Left lung (tissue), 10 donors: Measurements from ENCODE around the gene BRINP3. TPM values are rescaled to one million over a fixed set of nuclear protein-coding genes. Genes with fewer than 3 reads are reported as not detected.

Experiments used
- ATAC-seq: fragments of 200-7000 bp; cut with Tn5 transposase; one replicate; pipeline ENCODE4 v1.9.1; 2020; ENCODE audit warnings: moderate library complexity
- DNase-seq, 4 donors: peaks; one replicate each; pipeline ENCODE4 v3.0.0-alpha.2; 2013 to 2020
- H3K27ac ChIP-seq, 2 donors: fragments of 200-600 bp; sonication (generic) in 1 of 2; one replicate each; pipeline versions ENCODE4 v1.5.0 to v1.8.0; 2020 to 2021
- H3K27me3 ChIP-seq, 2 donors: fragments of 200-600 bp; sonication (generic) in 1 of 2; one replicate each; pipeline versions ENCODE4 v1.5.0 to v1.8.0; 2020 to 2021
- H3K36me3 ChIP-seq, 2 donors: fragments of 200-600 bp; sonication (generic) in 1 of 2; one replicate each; pipeline versions ENCODE4 v1.5.0 to v1.8.0; 2020 to 2021
- H3K4me1 ChIP-seq, 2 donors: fragments of 200-600 bp; one replicate each; pipeline ENCODE4 v1.8.0; 2021
- H3K4me3 ChIP-seq, 2 donors: fragments of 200-600 bp; sonication (generic) in 1 of 2; one replicate each; pipeline versions ENCODE4 v1.5.0 to v1.8.0; 2020 to 2021; ENCODE audit warnings: mild to moderate bottlenecking in 1 of 2
- H3K9me3 ChIP-seq, 2 donors: fragments of 200-600 bp; sonication (generic) in 1 of 2; one replicate each; pipeline versions ENCODE4 v1.5.0 to v1.8.0; 2020 to 2021
- intact Hi-C, 2 donors: fragments of 100-400 bp; cut with DNase I; formaldehyde crosslinking; loops; one replicate each; pipeline versions ENCODE4 v1.11.2 to v1.14.2; 2022
- polyA plus RNA-seq, 6 donors: library from polyadenylated mRNA; unstranded; fragments of 120-200 nt; gene quantifications; one replicate each; pipeline ENCODE4 v1.2.1, GENCODE V29; 2013; ENCODE audit not compliant: insufficient read length in 6 of 6
- total RNA-seq, 2 donors: library from RNA; stranded (reverse); fragmentation: NEBNext Ultra II Directional; extraction: Animal tissue kit (Norgen Biotek cat#: 25700); gene quantifications; one replicate each; pipeline ENCODE4 v1.2.1, GENCODE V29; 2021
- TF ChIP-seq, protein P1 (sequence below), 2 donors: fragments of 200-600 bp; sonication (generic) in 1 of 2; IDR thresholded peaks; one replicate each; pipeline versions ENCODE4 v1.5.0 to v1.8.0; 2021; ENCODE audit warnings: antibody characterized with exemption in 2 of 2
- donor health status: DM: no; HTN: yes; CAD: no.
- donor health status: DM: no; HTN: no; CAD: no.

Gene BRINP3
- total and polyA plus RNA-seq, 8 donors: 0.47 to 18.1 (median 10.5) TPM

- TF ChIP-seq, protein P1, sequence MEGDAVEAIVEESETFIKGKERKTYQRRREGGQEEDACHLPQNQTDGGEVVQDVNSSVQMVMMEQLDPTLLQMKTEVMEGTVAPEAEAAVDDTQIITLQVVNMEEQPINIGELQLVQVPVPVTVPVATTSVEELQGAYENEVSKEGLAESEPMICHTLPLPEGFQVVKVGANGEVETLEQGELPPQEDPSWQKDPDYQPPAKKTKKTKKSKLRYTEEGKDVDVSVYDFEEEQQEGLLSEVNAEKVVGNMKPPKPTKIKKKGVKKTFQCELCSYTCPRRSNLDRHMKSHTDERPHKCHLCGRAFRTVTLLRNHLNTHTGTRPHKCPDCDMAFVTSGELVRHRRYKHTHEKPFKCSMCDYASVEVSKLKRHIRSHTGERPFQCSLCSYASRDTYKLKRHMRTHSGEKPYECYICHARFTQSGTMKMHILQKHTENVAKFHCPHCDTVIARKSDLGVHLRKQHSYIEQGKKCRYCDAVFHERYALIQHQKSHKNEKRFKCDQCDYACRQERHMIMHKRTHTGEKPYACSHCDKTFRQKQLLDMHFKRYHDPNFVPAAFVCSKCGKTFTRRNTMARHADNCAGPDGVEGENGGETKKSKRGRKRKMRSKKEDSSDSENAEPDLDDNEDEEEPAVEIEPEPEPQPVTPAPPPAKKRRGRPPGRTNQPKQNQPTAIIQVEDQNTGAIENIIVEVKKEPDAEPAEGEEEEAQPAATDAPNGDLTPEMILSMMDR (IDR thresholded peaks at IDR 0.05): no peak
- DNase-seq (peak in 1 of 4 donors; percentile 44), ATAC-seq (peak; percentile 10)
- Histone ChIP-seq H3K27ac (no peak overlapping the region), H3K36me3 (no peaks in the 10 kb centered on the region), H3K27me3 (peaks cover 17 to 65% of the 10 kb centered on the region in 2 donors), H3K4me3 (peak overlapping the region in 1 of 2 donors; percentile 14), H3K4me1 (no peaks in the 10 kb centered on the region), H3K9me3 (no peaks in the 10 kb centered on the region)
- intact Hi-C loops: no loop called here
Measured at GRCh38 chr1:190479050-190479397, 1.4 kb upstream of the BRINP3 start.

DNA sequence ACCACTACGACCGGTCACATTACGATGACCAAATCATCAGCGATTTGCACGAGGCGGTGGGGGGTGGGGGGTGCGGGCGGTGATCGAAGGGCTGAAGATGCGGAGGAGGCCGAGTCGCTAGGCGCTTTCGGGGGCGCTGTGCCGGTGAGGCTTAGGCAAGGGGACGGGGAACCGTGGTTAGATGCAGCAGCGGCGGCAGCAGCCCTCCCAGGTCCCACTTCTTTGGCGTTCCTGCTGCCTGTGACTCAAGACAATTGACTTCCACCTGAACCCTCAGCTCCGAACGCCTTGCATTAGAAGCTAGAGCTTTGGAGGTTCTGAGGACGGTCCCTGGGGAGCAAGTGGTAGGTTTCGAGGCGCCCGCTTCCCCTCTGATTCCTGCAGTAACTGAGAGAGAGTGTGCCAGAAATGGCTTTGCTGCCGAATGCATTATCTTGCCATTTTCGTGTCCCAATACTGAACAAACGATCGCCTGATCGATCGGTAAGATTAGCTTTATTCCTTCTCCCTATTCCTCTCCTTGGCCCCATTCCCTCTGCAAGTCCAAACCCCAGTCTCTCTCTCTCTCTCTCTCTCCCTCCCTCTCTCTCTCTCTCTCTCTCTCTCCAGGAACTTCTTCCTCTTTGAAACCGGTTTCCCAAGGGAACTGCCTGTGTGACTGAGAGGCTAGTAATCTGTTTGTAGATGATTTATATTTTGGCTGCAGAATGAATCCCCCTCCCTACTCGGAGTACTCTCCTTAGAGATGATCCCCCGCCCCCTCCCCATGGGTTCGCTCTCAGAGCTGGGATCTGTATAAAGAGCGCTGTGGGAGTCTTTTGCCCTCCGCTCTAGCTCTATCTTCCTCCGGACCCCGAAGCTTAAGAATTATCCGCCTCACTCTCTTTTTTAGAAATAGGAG is 735 bp upstream of the BRINP3 start:
- ATAC-seq: peak; percentile 70
- Histone ChIP-seq H3K9me3 (no peaks in the 10 kb centered on the region), H3K36me3 (no peaks in the 10 kb centered on the region), H3K27ac (no peak overlapping the region), H3K4me3 (peak overlapping the region in 1 of 2 donors; percentile 14), H3K4me1 (no peaks in the 10 kb centered on the region), H3K27me3 (peaks cover 17 to 65% of the 10 kb centered on the region in 2 donors)
- intact Hi-C loops: no loop called here
- peak in 2 of 4 donors; percentile 51 to 59 for DNase-seq
- TF ChIP-seq, protein P1 (IDR thresholded peaks at IDR 0.05): no peak

- Histone ChIP-seq H3K27ac (no peak overlapping the region), H3K36me3 (no peaks in the 10 kb centered on the region), H3K27me3 (peaks cover 17 to 65% of the 10 kb centered on the region in 2 donors), H3K4me1 (no peaks in the 10 kb centered on the region), H3K9me3 (no peaks in the 10 kb centered on the region), H3K4me3 (no peak overlapping the region)
- TF ChIP-seq, protein P1 (IDR thresholded peaks at IDR 0.05): no peak
- DNase-seq: no peak
- no peak for ATAC-seq
- intact Hi-C loops: no loop called here
Measured at GRCh38 chr1:190476806-190477205, 858 bp downstream of the BRINP3 start.

- H3K27me3 ChIP-seq: peaks cover 17 to 65% of the 10 kb centered on the region in 2 donors
- TF ChIP-seq, protein P1 (IDR thresholded peaks at IDR 0.05): no peak
- no peak for ATAC-seq
- H3K9me3 ChIP-seq: no peaks in the 10 kb centered on the region
- DNase-seq: no peak
- no peaks in the 10 kb centered on the region for H3K36me3 ChIP-seq
- intact Hi-C loops: no loop called here
- no peaks in the 10 kb centered on the region for H3K4me1 ChIP-seq
- H3K4me3 ChIP-seq: no peak overlapping the region
- no peak overlapping the region for H3K27ac ChIP-seq
Measured at GRCh38 chr1:190476321-190476720, 1.3 kb downstream of the BRINP3 start.

GRCh38 chr1:190475421-190476141 is 2.1 kb downstream of the BRINP3 start:
- no peaks in the 10 kb centered on the region for H3K36me3 ChIP-seq
- DNase-seq (peak in 3 of 4 donors; percentile 38 to 50 (median 42)), ATAC-seq (peak; percentile 38)
- peaks cover 17 to 63% of the 10 kb centered on the region in 2 donors for H3K27me3 ChIP-seq
- no peak overlapping the region for H3K27ac ChIP-seq
- no peaks in the 10 kb centered on the region for H3K4me1 ChIP-seq
- no peak overlapping the region for H3K4me3 ChIP-seq
- intact Hi-C loops: no loop called here
- TF ChIP-seq, protein P1 (IDR thresholded peaks at IDR 0.05): no peak
- no peaks in the 10 kb centered on the region for H3K9me3 ChIP-seq
